ENCODE results near the gene CEP70. TPM values are rescaled to one million over a fixed set of nuclear protein-coding genes. Genes with fewer than 3 reads are reported as not detected.

Gene CEP70
- total RNA-seq, 4 donors from 2014 or later, result 11.4 to 43.3 (median 16.1) TPM

DNA sequence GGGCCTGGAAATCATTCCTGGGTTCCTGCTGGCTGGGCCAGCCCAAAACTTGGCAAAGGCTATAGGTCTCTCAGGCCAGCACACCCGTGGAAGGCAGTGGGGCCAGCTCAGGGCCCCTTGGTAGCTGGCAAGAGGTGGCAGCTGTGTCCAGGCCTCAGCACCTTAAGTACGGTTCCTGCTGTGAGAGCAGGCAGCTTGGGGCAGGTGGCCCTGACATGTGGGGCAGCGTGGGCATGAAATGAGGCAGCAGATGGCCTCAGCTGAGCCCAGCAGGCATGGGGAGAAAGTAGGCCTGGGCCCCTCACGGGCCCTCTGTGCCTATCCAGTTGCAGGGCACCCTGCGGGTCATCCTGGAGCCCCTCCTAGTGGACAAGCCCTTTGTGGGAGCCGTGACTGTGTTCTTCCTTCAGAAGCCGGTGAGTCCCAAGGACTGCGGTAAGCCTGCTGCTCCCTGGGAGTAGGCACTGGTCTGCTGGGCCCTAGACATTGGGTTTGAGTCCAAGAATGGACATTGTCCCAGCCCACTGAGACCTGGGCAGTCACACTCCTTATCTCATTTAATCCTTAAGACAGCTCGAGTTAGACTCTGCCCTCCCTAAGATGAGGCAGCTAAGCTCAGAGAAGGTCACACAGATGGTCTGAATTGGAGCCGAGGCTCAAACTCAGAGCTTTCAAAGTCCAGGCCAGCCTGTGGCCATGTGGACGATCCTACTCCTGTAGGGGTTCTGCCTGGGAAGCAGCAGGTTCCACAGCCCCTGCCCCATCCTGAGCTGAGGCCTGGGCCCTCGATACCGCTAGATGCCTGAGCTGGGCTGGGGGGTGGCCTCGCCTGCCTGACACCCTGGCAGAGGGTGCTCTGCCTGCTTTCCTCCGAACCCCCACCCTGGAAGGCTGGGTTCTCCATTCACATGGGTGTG, 134.2 kb downstream of the CEP70 start:
- Histone ChIP-seq H3K4me1 (no peaks in the 10 kb centered on the region), H3K27ac (no peak overlapping the region), H3K9me3 (no peaks in the 10 kb centered on the region), H3K27me3 (peaks cover 0 to 12% (median 0%) of the 10 kb centered on the region in 4 donors), H3K4me3 (no peak overlapping the region), H3K36me3 (no peaks in the 10 kb centered on the region)
- DNase-seq, result no peak
- TF ChIP-seq, protein P1, sequence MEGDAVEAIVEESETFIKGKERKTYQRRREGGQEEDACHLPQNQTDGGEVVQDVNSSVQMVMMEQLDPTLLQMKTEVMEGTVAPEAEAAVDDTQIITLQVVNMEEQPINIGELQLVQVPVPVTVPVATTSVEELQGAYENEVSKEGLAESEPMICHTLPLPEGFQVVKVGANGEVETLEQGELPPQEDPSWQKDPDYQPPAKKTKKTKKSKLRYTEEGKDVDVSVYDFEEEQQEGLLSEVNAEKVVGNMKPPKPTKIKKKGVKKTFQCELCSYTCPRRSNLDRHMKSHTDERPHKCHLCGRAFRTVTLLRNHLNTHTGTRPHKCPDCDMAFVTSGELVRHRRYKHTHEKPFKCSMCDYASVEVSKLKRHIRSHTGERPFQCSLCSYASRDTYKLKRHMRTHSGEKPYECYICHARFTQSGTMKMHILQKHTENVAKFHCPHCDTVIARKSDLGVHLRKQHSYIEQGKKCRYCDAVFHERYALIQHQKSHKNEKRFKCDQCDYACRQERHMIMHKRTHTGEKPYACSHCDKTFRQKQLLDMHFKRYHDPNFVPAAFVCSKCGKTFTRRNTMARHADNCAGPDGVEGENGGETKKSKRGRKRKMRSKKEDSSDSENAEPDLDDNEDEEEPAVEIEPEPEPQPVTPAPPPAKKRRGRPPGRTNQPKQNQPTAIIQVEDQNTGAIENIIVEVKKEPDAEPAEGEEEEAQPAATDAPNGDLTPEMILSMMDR (IDR thresholded peaks at IDR 0.05), result no peak
- no peak for TF ChIP-seq POLR2A (IDR thresholded peaks at IDR 0.05)
- 74% methylated on average over 9 of the region's 15 CpGs; no CpG with 5 or more reads in 1 of the 2 donors for WGBS, 2 donors
- intact Hi-C loops (cut with DNase I), result no loop called here

- DNase-seq, result no peak
- no peak overlapping the region for H3K27ac ChIP-seq
- no peak overlapping the region for H3K4me3 ChIP-seq
- TF ChIP-seq, protein P1 (IDR thresholded peaks at IDR 0.05), result no peak
- TF ChIP-seq POLR2A (IDR thresholded peaks at IDR 0.05), result no peak
- H3K27me3 ChIP-seq, result peaks cover 0 to 10% (median 0%) of the 10 kb centered on the region in 4 donors
- intact Hi-C loops (cut with DNase I), result no loop called here
- H3K9me3 ChIP-seq, result no peaks in the 10 kb centered on the region
- WGBS, 2 donors, result 71 to 79% methylated on average over 4 to 7 of the region's 9 CpGs
- no peaks in the 10 kb centered on the region for H3K36me3 ChIP-seq
- H3K4me1 ChIP-seq, result no peaks in the 10 kb centered on the region
Measured at GRCh38 chr3:138458774-138459499, 135.1 kb downstream of the CEP70 start.

- H3K4me3 ChIP-seq, result no peak overlapping the region
- no peak for TF ChIP-seq POLR2A (IDR thresholded peaks at IDR 0.05)
- TF ChIP-seq, protein P1 (IDR thresholded peaks at IDR 0.05), result no peak
- H3K27ac ChIP-seq, result no peak overlapping the region
- DNase-seq, result no peak
- 84 to 91% methylated on average over 5 to 9 of the region's 11 CpGs for WGBS, 2 donors
- peaks cover 0 to 6% (median 0%) of the 10 kb centered on the region in 4 donors for H3K27me3 ChIP-seq
- no peaks in the 10 kb centered on the region for H3K36me3 ChIP-seq
- no peaks in the 10 kb centered on the region for H3K9me3 ChIP-seq
- intact Hi-C loops (cut with DNase I), result no loop called here
- no peaks in the 10 kb centered on the region for H3K4me1 ChIP-seq
Measured at GRCh38 chr3:138457863-138458735, 136.0 kb downstream of the CEP70 start.

DNA sequence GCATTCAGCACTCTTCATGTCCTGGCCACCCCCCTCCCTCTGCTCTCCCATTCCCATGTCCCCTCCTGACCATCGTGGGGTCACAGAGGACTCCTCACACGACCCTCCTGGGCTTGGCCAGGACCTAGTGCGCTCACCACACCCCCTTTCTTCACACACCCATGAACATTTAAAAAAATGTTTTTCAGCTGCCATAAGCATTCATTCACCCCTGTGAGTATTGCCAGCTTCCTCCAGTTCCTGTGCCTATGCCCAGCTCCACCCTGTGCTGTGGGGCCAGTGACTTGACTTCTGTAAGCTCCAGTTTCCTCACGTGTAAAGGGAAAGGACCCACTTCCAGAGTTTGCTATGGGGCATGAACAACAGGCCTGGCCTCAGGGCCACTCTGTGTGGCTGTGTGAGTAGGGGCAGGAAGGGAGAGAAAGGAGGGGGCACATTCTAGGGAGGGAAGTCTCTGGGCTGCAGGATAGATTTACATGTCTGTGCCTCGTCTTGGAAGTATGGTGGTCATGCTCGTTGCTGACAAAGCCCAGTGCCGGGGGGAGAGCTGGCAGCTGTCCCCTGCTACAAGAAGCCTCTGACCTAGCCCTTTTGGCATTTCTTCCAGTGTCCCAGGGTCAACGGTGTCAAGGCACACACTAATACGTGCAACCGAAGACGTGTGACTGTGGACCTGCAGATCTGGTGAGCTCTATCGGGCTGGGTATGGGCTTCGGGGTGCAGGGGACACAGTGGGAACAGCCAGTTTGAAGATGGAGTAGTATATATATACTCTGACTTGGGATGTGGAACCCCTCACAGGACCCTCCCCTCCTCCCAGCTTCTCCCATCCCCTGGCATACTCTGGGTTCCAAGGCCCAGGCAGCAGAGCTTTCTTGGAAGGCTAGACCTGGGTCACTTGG, 136.8 kb downstream of the CEP70 start:
- no peaks in the 10 kb centered on the region for H3K9me3 ChIP-seq
- intact Hi-C loops (cut with DNase I), result no loop called here
- peaks cover 0 to 6% (median 0%) of the 10 kb centered on the region in 4 donors for H3K27me3 ChIP-seq
- 73 to 83% methylated on average over 7 to 9 of the region's 13 CpGs for WGBS, 2 donors
- no peak for DNase-seq
- H3K4me1 ChIP-seq, result peaks cover 0 to 4% (median 0%) of the 10 kb centered on the region in 3 donors
- no peak overlapping the region for H3K4me3 ChIP-seq
- H3K36me3 ChIP-seq, result no peaks in the 10 kb centered on the region
- no peak overlapping the region for H3K27ac ChIP-seq
- no peak for TF ChIP-seq POLR2A (IDR thresholded peaks at IDR 0.05)
- TF ChIP-seq, protein P1 (IDR thresholded peaks at IDR 0.05), result no peak
